ENCODE results near the gene C1QTNF3.
"Not testable (repeated sequence)": the region's sequence is repeated elsewhere in the genome, so short reads cannot be mapped to it uniquely, and the experiment has no call there.

The C1QTNF3 gene

GRCh38 chr5:34051374-34051980 is 8.5 kb upstream of the C1QTNF3 start:
- DNase-seq (ENCODE audit: low read depth) = no peak

GRCh38 chr5:34047774-34048572 is 5.0 kb upstream of the C1QTNF3 start:
- no peak for DNase-seq (ENCODE audit: low read depth)

- DNase-seq (ENCODE audit: low read depth) = no peak
Observed at GRCh38 chr5:34047143-34047542, 4.1 kb upstream of the C1QTNF3 start.

GRCh38 chr5:34045996-34046395 is 3.0 kb upstream of the C1QTNF3 start:
- DNase-seq (ENCODE audit: low read depth) = no peak

- no peak for DNase-seq (ENCODE audit: low read depth)
Observed at GRCh38 chr5:34045023-34045422, 2.0 kb upstream of the C1QTNF3 start.

- DNase-seq (ENCODE audit: low read depth) = no peak
Observed at GRCh38 chr5:34042321-34042720, 692 bp downstream of the C1QTNF3 start.

GRCh38 chr5:34041247-34041972 is 1.6 kb downstream of the C1QTNF3 start:
- DNase-seq (ENCODE audit: low read depth) = no peak

- no peak for DNase-seq (ENCODE audit: low read depth)
Observed at GRCh38 chr5:34040472-34040871, 2.5 kb downstream of the C1QTNF3 start.

- DNase-seq (ENCODE audit: low read depth) = no peak
Observed at GRCh38 chr5:34039398-34040157, 3.4 kb downstream of the C1QTNF3 start.

- DNase-seq (ENCODE audit: low read depth) = no peak
Observed at GRCh38 chr5:34038838-34039237, 4.2 kb downstream of the C1QTNF3 start.

GRCh38 chr5:34038390-34038789 is 4.6 kb downstream of the C1QTNF3 start:
- DNase-seq (ENCODE audit: low read depth) = no peak

GRCh38 chr5:34037726-34038125 is 5.3 kb downstream of the C1QTNF3 start:
- no peak for DNase-seq (ENCODE audit: low read depth)

GRCh38 chr5:34035756-34036155 is 7.3 kb downstream of the C1QTNF3 start:
- no peak for DNase-seq (ENCODE audit: low read depth)

- no peak for DNase-seq (ENCODE audit: low read depth)
Observed at GRCh38 chr5:34034534-34035327, 8.3 kb downstream of the C1QTNF3 start.

GRCh38 chr5:34031966-34032365 is 11.0 kb downstream of the C1QTNF3 start:
- no peak for DNase-seq (ENCODE audit: low read depth)

- DNase-seq (ENCODE audit: low read depth) = no peak
Observed at GRCh38 chr5:34031117-34031516, 11.9 kb downstream of the C1QTNF3 start.

- not testable (repeated sequence) for DNase-seq (ENCODE audit: low read depth)
Observed at GRCh38 chr5:34030585-34030984, 12.4 kb downstream of the C1QTNF3 start.

GRCh38 chr5:34030048-34030447 is 13.0 kb downstream of the C1QTNF3 start:
- DNase-seq (ENCODE audit: low read depth) = no peak

GRCh38 chr5:34028349-34028748 is 14.7 kb downstream of the C1QTNF3 start:
- no peak for DNase-seq (ENCODE audit: low read depth)

- DNase-seq (ENCODE audit: low read depth) = no peak
Observed at GRCh38 chr5:34026089-34026761, 16.8 kb downstream of the C1QTNF3 start.
